Activated CD4-positive, alpha-beta T cell treated with anti-CD3 and anti-CD28 coated beads, Interleukin-2, Interleukin-6, amounts not matched to agents 100 ng/mL and 50 ng/mL, durations not matched to agents 16 hours and 8 hours (primary cell): ENCODE results near the gene SLC22A1.
A peak's percentile ranks its signal among the peaks of the same experiment; 100 is the strongest.
"Not testable (repeated sequence)": the region's sequence is repeated elsewhere in the genome, so short reads cannot be mapped to it uniquely, and the experiment has no call there.

Experiments
- DNase-seq: peaks from one replicate; pipeline ENCODE4 v3.0.0-alpha.2; 2020

SLC22A1 gene

GRCh38 chr6:160095146-160095845 is 26.3 kb upstream of the SLC22A1 start:
- DNase-seq: no peak

GRCh38 chr6:160101277-160102205 is 20.1 kb upstream of the SLC22A1 start:
- DNase-seq: no peak

- DNase-seq: no peak
Measured at GRCh38 chr6:160102399-160102798, 19.2 kb upstream of the SLC22A1 start.

- peak; percentile 44 for DNase-seq
Measured at GRCh38 chr6:160102956-160103824, 18.4 kb upstream of the SLC22A1 start.

GRCh38 chr6:160103825-160104100 is 17.9 kb upstream of the SLC22A1 start:
- DNase-seq: no peak

GRCh38 chr6:160104821-160105517 is 16.6 kb upstream of the SLC22A1 start:
- DNase-seq: no peak

- DNase-seq: no peak
Measured at GRCh38 chr6:160106010-160106409, 15.6 kb upstream of the SLC22A1 start.

GRCh38 chr6:160106701-160107100 is 14.9 kb upstream of the SLC22A1 start:
- no peak for DNase-seq

- no peak for DNase-seq
Measured at GRCh38 chr6:160108077-160108476, 13.5 kb upstream of the SLC22A1 start.

- no peak for DNase-seq
Measured at GRCh38 chr6:160110586-160111123, 11.0 kb upstream of the SLC22A1 start.

- no peak for DNase-seq
Measured at GRCh38 chr6:160111806-160112205, 9.8 kb upstream of the SLC22A1 start.

- DNase-seq: no peak
Measured at GRCh38 chr6:160112628-160113299, 8.9 kb upstream of the SLC22A1 start.

- DNase-seq: not testable (repeated sequence)
Measured at GRCh38 chr6:160114536-160114935, 7.1 kb upstream of the SLC22A1 start.

- DNase-seq: no peak
Measured at GRCh38 chr6:160115421-160115820, 6.2 kb upstream of the SLC22A1 start.

- DNase-seq: no peak
Measured at GRCh38 chr6:160116411-160116810, 5.2 kb upstream of the SLC22A1 start.

- DNase-seq: no peak
Measured at GRCh38 chr6:160117137-160117536, 4.5 kb upstream of the SLC22A1 start.

- DNase-seq: no peak
Measured at GRCh38 chr6:160118620-160119229, 2.9 kb upstream of the SLC22A1 start.

- DNase-seq: no peak
Measured at GRCh38 chr6:160120087-160120486, 1.5 kb upstream of the SLC22A1 start.

- DNase-seq: no peak
Measured at GRCh38 chr6:160121981-160122380, 366 bp downstream of the SLC22A1 start.

- no peak for DNase-seq
Measured at GRCh38 chr6:160122744-160123143, 1.1 kb downstream of the SLC22A1 start.

GRCh38 chr6:160124007-160124406 is 2.4 kb downstream of the SLC22A1 start:
- DNase-seq: no peak
